LNCaP clone FGC (cell line): Measurements from ENCODE around the gene SV2B.

Experiments
- DNase-seq: peaks from one replicate; pipeline ENCODE4 v3.0.0-alpha.2; 2011; ENCODE audit warnings: low read depth
- H3K4me3 ChIP-seq: 2 replicates; pipeline ENCODE4 v1.5.1; 2011; ENCODE audit warnings: mild to moderate bottlenecking, low read depth, low read length, control low read depth
- CTCF ChIP-seq: IDR thresholded peaks from 2 replicates; pipeline ENCODE4 v1.5.1; 2012; ENCODE audit warnings: mild to moderate bottlenecking; ENCODE audit not compliant: control insufficient read depth, insufficient read depth; ENCODE audit errors: extremely low read depth

SV2B gene

DNA sequence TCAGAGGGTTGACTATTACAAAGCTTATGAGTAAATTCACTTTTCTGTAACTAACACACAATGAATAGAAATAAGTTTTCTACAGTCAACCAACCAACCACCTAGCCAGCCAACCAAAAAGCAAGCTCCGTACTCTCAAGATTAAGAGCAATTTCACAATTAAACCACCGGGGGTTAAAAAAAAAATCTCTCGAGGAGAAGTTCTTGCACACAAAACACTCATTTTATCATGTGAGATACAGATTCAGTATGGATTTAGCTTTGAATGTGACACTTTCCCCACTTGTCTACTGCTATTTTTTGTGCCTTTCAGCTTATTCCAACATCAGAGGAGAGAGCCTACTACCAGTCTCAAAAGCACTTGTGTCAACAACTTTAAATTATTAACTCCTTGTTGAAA, 135.3 kb downstream of the SV2B start:
- H3K4me3 ChIP-seq = no peak overlapping the region
- DNase-seq = no peak
- TF ChIP-seq CTCF = no peak

- H3K4me3 ChIP-seq = no peak overlapping the region
- DNase-seq = no peak
- no peak for TF ChIP-seq CTCF
These were observed 137.4 kb downstream of the SV2B start for GRCh38 chr15:91237445-91237844.

GRCh38 chr15:91238644-91239425, 138.8 kb downstream of the SV2B start:
- no peak overlapping the region for H3K4me3 ChIP-seq
- no peak for DNase-seq
- TF ChIP-seq CTCF = no peak

DNA sequence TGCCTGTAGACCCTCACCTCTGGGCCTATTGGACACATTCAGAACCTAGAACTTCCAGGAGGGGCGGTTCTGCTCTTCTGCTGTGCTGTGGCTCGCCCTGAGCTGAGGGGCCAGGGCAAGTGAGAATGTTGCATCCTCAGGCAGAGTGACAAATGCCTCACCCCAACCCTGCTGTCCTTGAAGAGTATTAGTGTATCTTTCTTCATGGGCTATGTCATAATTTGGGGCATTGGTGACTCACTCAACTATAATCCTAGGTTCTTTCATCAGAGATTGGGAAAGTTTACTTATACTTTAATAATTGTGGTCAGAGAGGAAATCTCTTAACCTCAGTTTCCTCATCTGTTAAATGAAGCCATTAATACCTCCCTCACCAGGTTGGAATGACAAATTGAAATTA, 143.8 kb downstream of the SV2B start:
- no peak for TF ChIP-seq CTCF
- H3K4me3 ChIP-seq = no peak overlapping the region
- DNase-seq = no peak

- DNase-seq = no peak
- H3K4me3 ChIP-seq = no peak overlapping the region
- no peak for TF ChIP-seq CTCF
These were observed 144.9 kb downstream of the SV2B start for GRCh38 chr15:91244919-91245318.

DNA sequence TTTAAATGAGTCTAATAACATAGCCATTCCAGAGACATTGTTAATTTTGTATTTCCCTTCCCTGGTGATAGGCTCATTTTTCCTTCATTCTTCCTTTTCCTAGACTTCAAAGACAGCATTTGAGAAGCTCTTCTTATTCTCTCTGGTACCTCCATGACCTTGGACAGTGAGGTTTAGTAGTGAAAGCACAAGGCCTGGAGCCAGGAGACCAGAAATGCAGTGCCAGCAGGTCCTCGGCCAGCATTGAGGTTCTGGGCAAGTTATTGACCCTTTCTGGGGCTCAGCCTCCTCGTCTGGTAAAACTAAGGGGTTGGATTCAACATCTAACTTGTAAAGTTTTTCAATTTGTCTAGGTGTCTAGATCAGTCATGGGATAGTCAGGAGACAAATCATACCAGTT, 146.9 kb downstream of the SV2B start:
- DNase-seq = no peak
- H3K4me3 ChIP-seq = no peak overlapping the region
- TF ChIP-seq CTCF = no peak

DNA sequence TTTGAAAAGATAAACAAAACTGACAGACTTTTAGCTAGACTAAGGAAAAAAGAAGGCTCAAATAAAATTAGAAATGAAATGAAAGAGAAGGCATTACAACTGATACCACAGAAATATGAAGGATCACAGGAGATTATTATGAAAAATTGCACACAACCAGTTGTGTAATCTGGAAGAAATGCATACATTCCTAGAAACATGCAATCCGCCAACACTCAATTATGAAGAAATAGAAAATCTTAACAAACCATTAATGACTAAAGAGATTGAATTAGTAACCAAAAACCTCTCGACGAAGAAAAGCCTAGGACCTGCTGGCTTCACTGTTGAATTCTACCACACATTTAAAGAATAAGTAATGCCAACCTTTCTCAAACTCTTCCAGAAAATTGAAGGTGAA, 149.5 kb downstream of the SV2B start:
- TF ChIP-seq CTCF = no peak
- no peak for DNase-seq
- no peak overlapping the region for H3K4me3 ChIP-seq
